ENCODE data around the gene MAL. TPM values are rescaled to one million over a fixed set of nuclear protein-coding genes. Genes with fewer than 3 reads are reported as not detected.
A peak's percentile ranks its signal among the peaks of the same experiment; 100 is the strongest.

The MAL gene
- total and polyA plus RNA-seq, 2 of the 13 experiments (the other 11 are each of a cell fraction or from before 2014, with no cell fraction given) = not detected

- no peak for TF ChIP-seq ELF3 (CRISPR knock-in tag; IDR thresholded peaks at IDR 0.05)
- peak; percentile 66; the same call in 1 of the 2 replicates for TF ChIP-seq PHF21A (CRISPR knock-in tag; IDR thresholded peaks at IDR 0.05)
- TF ChIP-seq ZNF34 (CRISPR knock-in tag; IDR thresholded peaks at IDR 0.05; ENCODE audit: borderline replicate concordance) = no peak
- no peak for TF ChIP-seq NFKB2 (CRISPR knock-in tag; IDR thresholded peaks at IDR 0.05; ENCODE audit: borderline replicate concordance)
- no peak for TF ChIP-seq ZNF570 (CRISPR knock-in tag; IDR thresholded peaks at IDR 0.05; ENCODE audit: borderline replicate concordance)
- 0 out of 2 replicates have a peak, but pooled peaks have one; percentile 38 for TF ChIP-seq NRL (CRISPR knock-in tag; IDR thresholded peaks at IDR 0.05; ENCODE audit: borderline replicate concordance)
- TF ChIP-seq SKIL (CRISPR knock-in tag; IDR thresholded peaks at IDR 0.05; ENCODE audit: borderline replicate concordance) = no peak
- TF ChIP-seq ZNF773 (CRISPR knock-in tag; IDR thresholded peaks at IDR 0.05; ENCODE audit: borderline replicate concordance) = no peak
- 0 out of 2 replicates have a peak, but pooled peaks have one; percentile 37 for TF ChIP-seq SSRP1 (CRISPR knock-in tag; IDR thresholded peaks at IDR 0.05)
- no peak for TF ChIP-seq CBFB (CRISPR knock-in tag; IDR thresholded peaks at IDR 0.05)
- no peak for TF ChIP-seq ZSCAN20 (CRISPR knock-in tag; IDR thresholded peaks at IDR 0.05; ENCODE audit: borderline replicate concordance)
- peak; percentile 31; the same call in 1 of the 2 replicates for TF ChIP-seq MYPOP (CRISPR knock-in tag; IDR thresholded peaks at IDR 0.05)
- TF ChIP-seq TCF7L2 (IDR thresholded peaks at IDR 0.05; ENCODE audit: low read depth, low read length) = no peak
- TF ChIP-seq ZNF761 (CRISPR knock-in tag; conservative IDR thresholded peaks at IDR 0.05) = no peak
- no peak for TF ChIP-seq BATF2 (CRISPR knock-in tag; IDR thresholded peaks at IDR 0.05)
- no peak for TF ChIP-seq AGO2 (optimal IDR thresholded peaks at IDR 0.05; ENCODE audit: low read depth, low read length)
- TF ChIP-seq HNRNPK (IDR thresholded peaks at IDR 0.05; ENCODE audit: low read depth, low read length, poor library complexity, severe bottlenecking) = no peak
- no peak for TF ChIP-seq NPAS2 (CRISPR knock-in tag; IDR thresholded peaks at IDR 0.05; ENCODE audit: borderline replicate concordance)
- no peak for TF ChIP-seq NFE2 (CRISPR knock-in tag; IDR thresholded peaks at IDR 0.05)
- no peak for TF ChIP-seq ZNF142 (CRISPR knock-in tag; IDR thresholded peaks at IDR 0.05)
- no peak for TF ChIP-seq POLR2AphosphoS5 (IDR thresholded peaks at IDR 0.05; ENCODE audit: low read depth, low read length)
Measured at GRCh38 chr2:95060446-95061118, 35.1 kb downstream of the MAL start (continued).

Data from HepG2 (cell line).